PFSK-1 (cell line): ENCODE results near the gene MAN2A2.

Experiments used
- FOXP2 ChIP-seq: optimal IDR thresholded peaks from 2 replicates; pipeline ENCODE3; 2011; ENCODE audit warnings: borderline replicate concordance, control low read depth, inconsistent platforms; ENCODE audit not compliant: insufficient read depth; ENCODE audit errors: extremely low read length, extremely low read depth
- POLR2AphosphoS5 ChIP-seq: IDR thresholded peaks from 2 replicates; pipeline ENCODE4 v1.6.1; 2012; ENCODE audit warnings: low read depth, mild to moderate bottlenecking, control low read depth, low read length, moderate library complexity
- REST ChIP-seq, 2 experiments: IDR thresholded peaks; 2 replicates each; pipeline versions ENCODE4 v1.6.1 to v1.8.0; 2011 to 2012; ENCODE audit warnings: low read depth in 2 of 2, low read length in 2 of 2, control low read depth in 1 of 2, inconsistent platforms in 1 of 2, mild to moderate bottlenecking in 1 of 2, moderate library complexity in 1 of 2; ENCODE audit not compliant: insufficient read depth in 1 of 2
- SIN3A ChIP-seq: IDR thresholded peaks from 2 replicates; pipeline ENCODE4 v1.6.1; 2012; ENCODE audit warnings: mild to moderate bottlenecking, low read length, moderate library complexity, borderline replicate concordance; ENCODE audit not compliant: insufficient read depth
- TAF1 ChIP-seq: IDR thresholded peaks from 2 replicates; pipeline ENCODE4 v1.6.1; 2012; ENCODE audit warnings: low read length, control low read depth, borderline replicate concordance; ENCODE audit not compliant: insufficient read depth

The MAN2A2 gene

GRCh38 chr15:90868261-90868689 is 34.8 kb upstream of the MAN2A2 start, which contains the start of gene FURIN:
Gene FURIN, plus strand, starts transcription at chr15:90868588. Its CDS starts 7,153 bp downstream, at chr15:90875741.
- TF ChIP-seq SIN3A (no peak), TAF1 (no peak), REST (IDR thresholded peaks at IDR 0.05; ENCODE audit: insufficient read depth in 1 of 2, low read depth in 2 of 2, low read length in 2 of 2) (no peak), POLR2AphosphoS5 (no peak), FOXP2 (no peak)

- TF ChIP-seq REST (IDR thresholded peaks at IDR 0.05; ENCODE audit: insufficient read depth in 1 of 2, low read depth in 2 of 2, low read length in 2 of 2) (no peak), SIN3A (no peak), FOXP2 (no peak), POLR2AphosphoS5 (no peak), TAF1 (no peak)
These were observed 34.0 kb upstream of the MAN2A2 start for GRCh38 chr15:90869140-90869541.

GRCh38 chr15:90869601-90870353 is 33.3 kb upstream of the MAN2A2 start:
- peak; percentile 28 for TF ChIP-seq FOXP2
- TF ChIP-seq SIN3A: peak; percentile 91; the same call in 1 of the 2 replicates
- TF ChIP-seq TAF1: peak; percentile 76; the same call in 1 of the 2 replicates
- peak; percentile 75; the same call in 1 of the 2 replicates for TF ChIP-seq POLR2AphosphoS5
- peak in 1 of 2 experiments; percentile 52; a peak in 1 of 4 replicates for TF ChIP-seq REST (IDR thresholded peaks at IDR 0.05; ENCODE audit: insufficient read depth in 1 of 2, low read depth in 2 of 2, low read length in 2 of 2)

GRCh38 chr15:90870354-90871138 is 32.6 kb upstream of the MAN2A2 start:
- TF ChIP-seq REST (IDR thresholded peaks at IDR 0.05; ENCODE audit: insufficient read depth in 1 of 2, low read depth in 2 of 2, low read length in 2 of 2) (no peak), POLR2AphosphoS5 (no peak), TAF1 (peak; percentile 47; the same call in 1 of the 2 replicates), FOXP2 (no peak), SIN3A (no peak)
